HEK293 (cell line): Measurements from ENCODE around the gene ZNF821.

Experiments used
- CTCF ChIP-seq: fragments of 450-650 bp; formaldehyde crosslinking; IDR thresholded peaks from 2 replicates; pipeline ENCODE4 v1.5.1; 2016; ENCODE audit warnings: missing biosample characterization, missing genetic modification characterization
- ZNF169 ChIP-seq: fragments of 450-650 bp; formaldehyde crosslinking; IDR thresholded peaks from 2 replicates; pipeline ENCODE4 v1.5.1; 2016; ENCODE audit warnings: missing biosample characterization, missing genetic modification characterization
- ZNF18 ChIP-seq: fragments of 450-650 bp; formaldehyde crosslinking; IDR thresholded peaks from 2 replicates; pipeline ENCODE4 v1.5.1; 2016; ENCODE audit warnings: missing biosample characterization, missing genetic modification characterization
- ZSCAN16 ChIP-seq: fragments of 450-650 bp; formaldehyde crosslinking; IDR thresholded peaks from 2 replicates; pipeline ENCODE4 v1.5.1; 2016; ENCODE audit warnings: missing biosample characterization, missing genetic modification characterization

GRCh38 chr16:71847096-71847495, 36.9 kb downstream of the ZNF821 start:
- no peak for TF ChIP-seq CTCF
- TF ChIP-seq ZSCAN16: no peak
- TF ChIP-seq ZNF18 (tag by site-specific recombination): no peak
- TF ChIP-seq ZNF169 (tag by site-specific recombination): no peak
